GM18498 (cell line): ENCODE results near the gene RAB33A.

ENCODE experiments used
- ATAC-seq: cut with Tn5 transposase; IDR thresholded peaks from one replicate; pipeline ENCODE4 v1.9.1; 2021; ENCODE audit warnings: mild to moderate bottlenecking, moderate library complexity; ENCODE audit not compliant: unreplicated experiment

RAB33A gene

GRCh38 chrX:130172127-130172845 is 524 bp downstream of the RAB33A start:
- ATAC-seq, result no peak

- ATAC-seq, result peak; percentile 37
Measured at GRCh38 chrX:130173190-130173895, 1.6 kb downstream of the RAB33A start.

- ATAC-seq, result no peak
Measured at GRCh38 chrX:130174045-130174704, 2.4 kb downstream of the RAB33A start.

- no peak for ATAC-seq
Measured at GRCh38 chrX:130174937-130175336, 3.2 kb downstream of the RAB33A start.

GRCh38 chrX:130176354-130176776 is 4.6 kb downstream of the RAB33A start:
- ATAC-seq, result peak; percentile 88

GRCh38 chrX:130176942-130177341 is 5.2 kb downstream of the RAB33A start:
- no peak for ATAC-seq

- ATAC-seq, result no peak
Measured at GRCh38 chrX:130179170-130179569, 7.4 kb downstream of the RAB33A start.

- no peak for ATAC-seq
Measured at GRCh38 chrX:130179579-130180215, 7.9 kb downstream of the RAB33A start.

- ATAC-seq, result no peak
Measured at GRCh38 chrX:130184168-130184567, 12.4 kb downstream of the RAB33A start.

- ATAC-seq, result no peak
Measured at GRCh38 chrX:130184857-130185256, 13.1 kb downstream of the RAB33A start.

GRCh38 chrX:130186651-130187050 is 14.9 kb downstream of the RAB33A start:
- ATAC-seq, result no peak

GRCh38 chrX:130190801-130191200 is 19.0 kb downstream of the RAB33A start:
- ATAC-seq, result no peak

- ATAC-seq, result no peak
Measured at GRCh38 chrX:130196466-130196865, 24.7 kb downstream of the RAB33A start.

GRCh38 chrX:130197464-130197863 is 25.7 kb downstream of the RAB33A start:
- ATAC-seq, result no peak

- no peak for ATAC-seq
Measured at GRCh38 chrX:130204647-130205046, 32.9 kb downstream of the RAB33A start.

- no peak for ATAC-seq
Measured at GRCh38 chrX:130211415-130212186, 39.8 kb downstream of the RAB33A start.

- ATAC-seq, result no peak
Measured at GRCh38 chrX:130212371-130212770, 40.6 kb downstream of the RAB33A start.

GRCh38 chrX:130213376-130213775 is 41.6 kb downstream of the RAB33A start:
- no peak for ATAC-seq

GRCh38 chrX:130216320-130216719 is 44.6 kb downstream of the RAB33A start:
- no peak for ATAC-seq

- no peak for ATAC-seq
Measured at GRCh38 chrX:130224810-130225209, 53.0 kb downstream of the RAB33A start.

GRCh38 chrX:130228871-130229270 is 57.1 kb downstream of the RAB33A start:
- ATAC-seq, result no peak
